ENCODE measurements around the gene CLCN2.

CLCN2 gene

GRCh38 chr3:184381261-184382224 is 20.1 kb upstream of the CLCN2 start:
- in situ Hi-C loops (cut with MboI; ENCODE audit: low sequenced_read_pairs) = no loop called here

- in situ Hi-C loops (cut with MboI; ENCODE audit: low sequenced_read_pairs) = no loop called here
Observed at GRCh38 chr3:184380627-184381260, 19.3 kb upstream of the CLCN2 start.

GRCh38 chr3:184380185-184380626 is 18.8 kb upstream of the CLCN2 start:
- in situ Hi-C loops (cut with MboI; ENCODE audit: low sequenced_read_pairs) = no loop called here

GRCh38 chr3:184379358-184380184 is 18.2 kb upstream of the CLCN2 start, which contains the start of gene CHRD:
Gene CHRD, plus strand, starts transcription at chr3:184380054. Its CDS starts 265 bp downstream, at chr3:184380319.
- in situ Hi-C loops (cut with MboI; ENCODE audit: low sequenced_read_pairs) = loop anchor here (10.0 kb wide), 1 partner anchor 145 kb away; no protein-coding TSS in a partner anchor

GRCh38 chr3:184378651-184379357 is 17.4 kb upstream of the CLCN2 start:
- in situ Hi-C loops (cut with MboI; ENCODE audit: low sequenced_read_pairs) = loop anchor here (10.0 kb wide), 1 partner anchor 146 kb away; no protein-coding TSS in a partner anchor

- in situ Hi-C loops (cut with MboI; ENCODE audit: low sequenced_read_pairs) = loop anchor here (10.0 kb wide), 1 partner anchor 147 kb away; no protein-coding TSS in a partner anchor
Observed at GRCh38 chr3:184377882-184378445, 16.6 kb upstream of the CLCN2 start, which contains the start of gene THPO. Gene THPO, minus strand, starts transcription at chr3:184378207. Its CDS starts 1,948 bp downstream, at chr3:184376259.

- in situ Hi-C loops (cut with MboI; ENCODE audit: low sequenced_read_pairs) = loop anchor here (10.0 kb wide), 1 partner anchor 147 kb away; no protein-coding TSS in a partner anchor
Observed at GRCh38 chr3:184377374-184377773, 16.0 kb upstream of the CLCN2 start.

GRCh38 chr3:184375747-184376461 is 14.5 kb upstream of the CLCN2 start:
- in situ Hi-C loops (cut with MboI; ENCODE audit: low sequenced_read_pairs) = loop anchor here (10.0 kb wide), 1 partner anchor 149 kb away; no protein-coding TSS in a partner anchor

GRCh38 chr3:184373422-184373821 is 12.0 kb upstream of the CLCN2 start:
- in situ Hi-C loops (cut with MboI; ENCODE audit: low sequenced_read_pairs) = loop anchor here (10.0 to 25.0 kb wide), 2 partner anchors 151 to 414 kb away; no protein-coding TSS in a partner anchor

- in situ Hi-C loops (cut with MboI; ENCODE audit: low sequenced_read_pairs) = loop anchor here (10.0 to 25.0 kb wide), 2 partner anchors 152 to 414 kb away; no protein-coding TSS in a partner anchor
Observed at GRCh38 chr3:184372911-184373310, 11.5 kb upstream of the CLCN2 start.

GRCh38 chr3:184372296-184372821 is 11.0 kb upstream of the CLCN2 start:
- in situ Hi-C loops (cut with MboI; ENCODE audit: low sequenced_read_pairs) = loop anchor here (10.0 to 25.0 kb wide), 2 partner anchors 152 to 415 kb away; no protein-coding TSS in a partner anchor

- in situ Hi-C loops (cut with MboI; ENCODE audit: low sequenced_read_pairs) = loop anchor here (10.0 to 25.0 kb wide), 2 partner anchors 153 to 416 kb away; no protein-coding TSS in a partner anchor
Observed at GRCh38 chr3:184371570-184372018, 10.2 kb upstream of the CLCN2 start.

GRCh38 chr3:184368586-184369183 is 7.3 kb upstream of the CLCN2 start:
- in situ Hi-C loops (cut with MboI; ENCODE audit: low sequenced_read_pairs) = loop anchor here (25.0 kb wide), 1 partner anchor 419 kb away; no protein-coding TSS in a partner anchor

GRCh38 chr3:184368116-184368515 is 6.7 kb upstream of the CLCN2 start:
- in situ Hi-C loops (cut with MboI; ENCODE audit: low sequenced_read_pairs) = loop anchor here (25.0 kb wide), 1 partner anchor 419 kb away; no protein-coding TSS in a partner anchor

GRCh38 chr3:184366619-184367289 is 5.3 kb upstream of the CLCN2 start:
- in situ Hi-C loops (cut with MboI; ENCODE audit: low sequenced_read_pairs) = loop anchor here (25.0 kb wide), 1 partner anchor 421 kb away; no protein-coding TSS in a partner anchor

- in situ Hi-C loops (cut with MboI; ENCODE audit: low sequenced_read_pairs) = loop anchor here (25.0 kb wide), 1 partner anchor 424 kb away; no protein-coding TSS in a partner anchor
Observed at GRCh38 chr3:184362668-184363546, 1.5 kb upstream of the CLCN2 start.
